NCI-H748 (cell line): ENCODE measurements around the gene NUF2.
"Not testable (repeated sequence)": the region's sequence is repeated elsewhere in the genome, so short reads cannot be mapped to it uniquely, and the experiment has no call there.

Experiments used
- DNase-seq: peaks from one replicate; lab custom pipeline; 2025; ENCODE audit not compliant: unreplicated experiment; lab: John Stamatoyannopoulos, UW

The NUF2 gene

GRCh38 chr1:163321311-163322305 is at the start of gene NUF2:
TSS of gene NUF2 (plus strand) at chr1:163321954. CDS start at chr1:163326052, 4,098 bp downstream.
- peak; percentile 99 for DNase-seq

- peak; percentile 33 for DNase-seq
Measured at GRCh38 chr1:163273766-163274441, 47.9 kb upstream of the NUF2 start.

GRCh38 chr1:163275222-163275621 is 46.5 kb upstream of the NUF2 start:
- no peak for DNase-seq

GRCh38 chr1:163278602-163279001 is 43.2 kb upstream of the NUF2 start:
- DNase-seq, result no peak

GRCh38 chr1:163284867-163285266 is 36.9 kb upstream of the NUF2 start:
- not testable (repeated sequence) for DNase-seq

GRCh38 chr1:163290025-163290640 is 31.6 kb upstream of the NUF2 start:
- peak; percentile 93 for DNase-seq

GRCh38 chr1:163291461-163291860 is 30.3 kb upstream of the NUF2 start:
- peak; percentile 45 for DNase-seq

- not testable (repeated sequence) for DNase-seq
Measured at GRCh38 chr1:163292153-163292552, 29.6 kb upstream of the NUF2 start.

- DNase-seq, result not testable (repeated sequence)
Measured at GRCh38 chr1:163293497-163293896, 28.3 kb upstream of the NUF2 start.

- DNase-seq, result no peak
Measured at GRCh38 chr1:163295949-163296348, 25.8 kb upstream of the NUF2 start.

- no peak for DNase-seq
Measured at GRCh38 chr1:163296504-163297263, 25.1 kb upstream of the NUF2 start.

- DNase-seq, result no peak
Measured at GRCh38 chr1:163298365-163298764, 23.4 kb upstream of the NUF2 start.

GRCh38 chr1:163300568-163300967 is 21.2 kb upstream of the NUF2 start:
- no peak for DNase-seq

GRCh38 chr1:163303561-163303960 is 18.2 kb upstream of the NUF2 start:
- DNase-seq, result no peak

- DNase-seq, result no peak
Measured at GRCh38 chr1:163305441-163305840, 16.3 kb upstream of the NUF2 start.

GRCh38 chr1:163307479-163308171 is 14.1 kb upstream of the NUF2 start:
- no peak for DNase-seq

GRCh38 chr1:163308811-163309210 is 12.9 kb upstream of the NUF2 start:
- DNase-seq, result no peak

GRCh38 chr1:163315773-163316374 is 5.9 kb upstream of the NUF2 start:
- peak; percentile 50 for DNase-seq

GRCh38 chr1:163320891-163321290 is 863 bp upstream of the NUF2 start:
- DNase-seq, result no peak

GRCh38 chr1:163323339-163323738 is 1.6 kb downstream of the NUF2 start:
- DNase-seq, result not testable (repeated sequence)
